ENCODE results near the gene RNF6.
A peak's percentile ranks its signal among the peaks of the same experiment; 100 is the strongest.

Gene RNF6

GRCh38 chr13:26208287-26208686, 13.8 kb downstream of the RNF6 start:
- peaks cover 76% of the 10 kb centered on the region for H3K36me3 Mint-ChIP-seq (ENCODE audit: low read depth)
- H3K9me3 Mint-ChIP-seq = no peaks in the 10 kb centered on the region
- no peak for DNase-seq
- no peak overlapping the region for H3K4me3 Mint-ChIP-seq
- H3K4me1 Mint-ChIP-seq (ENCODE audit: low read depth) = peaks cover 5% of the 10 kb centered on the region
- H3K27me3 Mint-ChIP-seq = no peaks in the 10 kb centered on the region
- H3K27ac Mint-ChIP-seq = no peak overlapping the region

DNA sequence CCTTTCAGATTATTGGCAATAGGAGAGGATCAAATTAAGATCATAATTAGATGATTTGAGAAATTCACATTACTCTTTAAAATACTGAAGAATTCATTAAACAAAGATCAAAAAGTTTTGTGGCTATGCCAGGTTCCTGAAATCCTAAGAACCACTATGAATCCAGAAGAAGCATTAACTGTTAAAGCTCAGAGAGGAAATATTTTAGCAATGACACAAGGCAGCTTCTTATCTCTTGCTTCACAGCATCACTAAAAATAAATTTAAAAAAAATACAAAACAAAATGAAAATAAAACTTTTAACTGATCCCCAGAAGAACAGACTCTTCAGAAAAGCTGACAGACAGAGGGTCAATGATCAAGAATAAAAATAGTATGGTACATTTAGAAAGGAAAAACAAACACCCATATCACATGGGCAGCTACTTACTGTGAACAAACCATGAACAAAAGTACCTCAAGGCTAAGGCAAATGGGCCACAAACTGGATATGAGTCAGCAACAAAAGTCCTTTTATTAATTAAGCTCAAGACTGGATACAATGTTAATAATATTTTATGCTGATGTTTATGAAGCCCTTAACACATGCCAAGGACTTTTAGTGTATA, 19.6 kb downstream of the RNF6 start:
- no peak for DNase-seq
- no peak overlapping the region for H3K27ac Mint-ChIP-seq
- H3K9me3 Mint-ChIP-seq = peaks cover under 1% of the 10 kb centered on the region
- no peaks in the 10 kb centered on the region for H3K4me1 Mint-ChIP-seq (ENCODE audit: low read depth)
- no peak overlapping the region for H3K4me3 Mint-ChIP-seq
- H3K27me3 Mint-ChIP-seq = no peaks in the 10 kb centered on the region
- H3K36me3 Mint-ChIP-seq (ENCODE audit: low read depth) = peaks cover 63% of the 10 kb centered on the region

DNA sequence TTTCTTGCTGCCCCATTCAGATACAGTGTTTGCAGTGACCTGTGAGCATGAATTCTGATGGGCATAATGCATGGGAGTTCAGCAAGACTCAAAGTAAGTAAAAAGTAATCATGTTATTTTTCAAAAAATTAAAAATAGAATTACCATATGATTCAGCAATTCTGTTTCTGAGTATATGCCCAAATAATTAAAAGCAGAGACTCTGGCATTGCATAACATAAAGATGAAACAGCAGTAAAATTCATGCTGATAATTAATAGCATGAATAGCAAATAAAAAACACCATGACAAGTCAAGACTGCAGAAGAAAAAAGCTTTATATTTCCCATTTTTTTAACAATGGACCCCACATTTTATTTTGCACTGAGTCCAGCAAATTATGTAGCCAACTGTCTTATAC, 21.3 kb downstream of the RNF6 start:
- peaks cover 5% of the 10 kb centered on the region for H3K9me3 Mint-ChIP-seq
- no peak overlapping the region for H3K4me3 Mint-ChIP-seq
- H3K27me3 Mint-ChIP-seq = no peaks in the 10 kb centered on the region
- DNase-seq = no peak
- H3K36me3 Mint-ChIP-seq (ENCODE audit: low read depth) = peaks cover 64% of the 10 kb centered on the region
- no peak overlapping the region for H3K27ac Mint-ChIP-seq
- H3K4me1 Mint-ChIP-seq (ENCODE audit: low read depth) = no peaks in the 10 kb centered on the region

DNA sequence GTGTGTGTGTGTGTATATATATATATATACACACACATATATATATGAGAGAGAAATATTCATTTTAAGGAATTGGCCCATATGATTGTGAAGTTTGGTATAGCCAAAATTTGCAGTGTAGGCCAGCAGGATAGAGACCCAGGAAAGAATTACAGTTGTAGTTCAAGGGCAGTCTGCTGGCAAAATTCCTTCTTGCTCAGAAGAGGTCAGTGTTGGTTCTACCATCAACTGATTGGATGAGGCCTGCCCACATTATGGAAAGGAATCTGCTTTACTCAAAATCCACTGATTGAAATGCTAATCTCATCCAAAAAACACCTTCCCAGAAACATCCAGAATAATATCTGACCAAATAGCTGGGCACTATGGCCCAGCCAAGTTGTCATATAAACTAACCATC, 24.0 kb downstream of the RNF6 start:
- H3K4me3 Mint-ChIP-seq = no peak overlapping the region
- H3K36me3 Mint-ChIP-seq (ENCODE audit: low read depth) = peaks cover 64% of the 10 kb centered on the region
- peaks cover 14% of the 10 kb centered on the region for H3K9me3 Mint-ChIP-seq
- H3K27me3 Mint-ChIP-seq = no peaks in the 10 kb centered on the region
- DNase-seq = no peak
- no peaks in the 10 kb centered on the region for H3K4me1 Mint-ChIP-seq (ENCODE audit: low read depth)
- no peak overlapping the region for H3K27ac Mint-ChIP-seq

DNA sequence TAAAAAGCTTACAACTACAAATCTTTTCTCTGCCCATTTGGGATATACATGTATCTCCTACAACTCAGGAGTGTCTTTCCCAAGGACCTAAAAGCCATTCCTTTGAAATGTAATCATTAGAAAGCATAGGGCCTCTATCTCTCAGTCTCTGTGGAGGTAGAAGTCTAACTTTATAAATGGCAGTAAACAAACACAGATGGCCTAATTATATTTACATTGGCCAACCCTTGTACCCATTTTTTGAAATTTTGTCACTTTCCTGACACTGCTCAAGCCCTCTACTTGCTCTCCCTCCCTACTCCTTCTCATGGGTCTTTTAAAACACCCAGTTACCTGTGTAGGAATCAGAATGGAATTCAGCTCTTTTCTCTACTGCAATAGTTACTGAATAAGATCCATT, 24.8 kb downstream of the RNF6 start:
- H3K36me3 Mint-ChIP-seq (ENCODE audit: low read depth) = peaks cover 57% of the 10 kb centered on the region
- no peak for DNase-seq

GRCh38 chr13:26186995-26187394, 35.1 kb downstream of the RNF6 start:
- peak; percentile 37 for DNase-seq
- H3K9me3 Mint-ChIP-seq = no peaks in the 10 kb centered on the region

More for the DNA sequence above, 24.8 kb downstream of the RNF6 start:
- H3K27me3 Mint-ChIP-seq = no peaks in the 10 kb centered on the region
- H3K4me1 Mint-ChIP-seq (ENCODE audit: low read depth) = no peaks in the 10 kb centered on the region
- H3K9me3 Mint-ChIP-seq = peaks cover 14% of the 10 kb centered on the region
- no peak overlapping the region for H3K4me3 Mint-ChIP-seq
- no peak overlapping the region for H3K27ac Mint-ChIP-seq

DNA sequence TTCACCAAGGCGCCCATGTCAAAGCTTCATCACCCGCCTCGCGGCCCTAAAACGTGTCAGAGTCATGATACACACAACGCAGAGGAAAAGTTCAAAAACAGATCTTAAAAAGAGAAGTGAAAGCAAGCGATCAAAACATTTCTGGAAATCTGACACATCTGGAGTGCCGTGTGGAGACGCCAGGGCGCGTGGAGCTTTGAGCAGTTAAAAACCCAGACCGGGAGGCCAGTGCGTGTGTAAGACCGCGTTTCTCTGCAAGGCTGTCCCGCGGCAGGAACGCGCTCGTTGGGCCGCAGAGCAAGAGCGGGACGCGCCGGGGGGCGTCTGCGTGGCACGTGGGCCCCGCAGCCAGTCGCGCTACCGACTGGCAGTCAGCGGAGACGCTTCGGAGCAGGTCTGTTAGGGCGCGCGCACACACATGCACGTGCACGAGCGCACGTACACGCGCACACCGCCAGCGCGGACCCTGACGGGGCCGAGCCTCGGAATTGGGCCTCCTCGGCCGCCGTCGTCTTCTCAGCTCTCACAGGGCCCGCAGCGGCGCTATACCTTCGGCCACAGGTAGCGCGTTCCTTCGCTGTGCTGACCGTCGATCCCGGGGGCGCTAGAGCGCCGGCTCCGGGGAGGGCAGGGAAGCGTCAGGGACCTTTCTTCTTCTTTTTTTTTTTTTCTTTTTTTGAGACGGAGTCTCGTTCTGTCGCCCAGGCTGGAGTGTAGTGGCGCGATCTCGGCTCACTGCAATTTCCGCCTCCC, 35.8 kb downstream of the RNF6 start:
- no peaks in the 10 kb centered on the region for H3K36me3 Mint-ChIP-seq (ENCODE audit: low read depth)
- H3K4me1 Mint-ChIP-seq (ENCODE audit: low read depth) = peaks cover 29% of the 10 kb centered on the region
- no peaks in the 10 kb centered on the region for H3K27me3 Mint-ChIP-seq
- H3K27ac Mint-ChIP-seq = peak overlapping the region; percentile 96
- H3K9me3 Mint-ChIP-seq = no peaks in the 10 kb centered on the region
- H3K4me3 Mint-ChIP-seq = peak overlapping the region; percentile 85
- DNase-seq = peak; percentile 94

More at GRCh38 chr13:26186995-26187394, 35.1 kb downstream of the RNF6 start:
- H3K4me3 Mint-ChIP-seq = peak overlapping the region; percentile 85
- H3K4me1 Mint-ChIP-seq (ENCODE audit: low read depth) = peaks cover 29% of the 10 kb centered on the region
- H3K27me3 Mint-ChIP-seq = no peaks in the 10 kb centered on the region
- H3K27ac Mint-ChIP-seq = peak overlapping the region; percentile 96
- no peaks in the 10 kb centered on the region for H3K36me3 Mint-ChIP-seq (ENCODE audit: low read depth)

- Mint-ChIP-seq H3K36me3 (ENCODE audit: low read depth) (no peaks in the 10 kb centered on the region), H3K4me3 (peak overlapping the region; percentile 85), H3K27ac (peak overlapping the region; percentile 96), H3K4me1 (ENCODE audit: low read depth) (peaks cover 29% of the 10 kb centered on the region), H3K27me3 (no peaks in the 10 kb centered on the region), H3K9me3 (no peaks in the 10 kb centered on the region)
- no peak for DNase-seq
Measured at GRCh38 chr13:26185720-26186117, 36.4 kb downstream of the RNF6 start.

DNA sequence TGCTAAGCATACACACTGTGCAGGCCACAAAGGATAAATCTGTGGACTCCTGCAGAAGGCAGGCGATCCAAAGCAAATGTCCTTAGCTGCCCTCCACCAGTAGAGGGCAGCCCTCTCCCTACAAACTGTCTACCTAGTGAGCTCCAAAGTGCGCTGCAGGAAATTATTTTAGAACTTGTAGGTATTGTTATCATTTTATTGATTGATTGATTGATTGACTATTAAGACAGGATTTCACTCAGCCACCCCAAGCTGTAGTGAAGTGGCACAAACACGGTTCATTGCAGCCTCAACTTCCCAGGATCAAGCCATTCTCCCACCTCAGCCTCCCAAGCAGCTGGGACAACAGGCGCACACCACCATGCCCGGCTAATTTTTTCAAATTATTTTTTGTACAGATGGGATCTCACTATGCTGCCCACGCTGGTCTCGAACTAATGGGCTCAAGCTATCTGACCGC, 37.3 kb downstream of the RNF6 start:
- no peaks in the 10 kb centered on the region for H3K27me3 Mint-ChIP-seq
- no peaks in the 10 kb centered on the region for H3K36me3 Mint-ChIP-seq (ENCODE audit: low read depth)
- H3K4me1 Mint-ChIP-seq (ENCODE audit: low read depth) = peaks cover 29% of the 10 kb centered on the region
- H3K4me3 Mint-ChIP-seq = peak overlapping the region; percentile 33
- peak; percentile 69 for DNase-seq
- H3K9me3 Mint-ChIP-seq = no peaks in the 10 kb centered on the region
- peak overlapping the region; percentile 75 for H3K27ac Mint-ChIP-seq

DNA sequence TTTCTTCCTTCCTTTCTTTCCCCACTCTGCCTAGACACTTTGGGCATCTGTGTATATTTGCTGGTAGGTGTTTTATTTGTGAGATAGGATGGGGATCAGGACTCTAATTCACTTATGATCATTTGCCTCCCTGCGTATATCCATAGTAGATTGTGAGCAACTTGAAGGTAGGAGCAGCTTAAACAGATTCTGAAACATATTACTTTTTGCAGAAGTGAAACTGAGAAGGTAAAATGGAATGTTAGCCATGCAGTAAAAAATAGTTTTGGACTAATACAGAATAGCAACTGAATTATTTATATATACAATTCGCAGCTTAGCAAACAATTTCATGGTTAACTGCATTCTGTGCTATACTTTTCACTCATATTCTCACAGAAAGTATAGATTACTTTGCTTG, 38.7 kb downstream of the RNF6 start:
- no peaks in the 10 kb centered on the region for H3K9me3 Mint-ChIP-seq
- peaks cover 29% of the 10 kb centered on the region for H3K4me1 Mint-ChIP-seq (ENCODE audit: low read depth)

GRCh38 chr13:26179344-26179743, 42.8 kb downstream of the RNF6 start:
- H3K4me3 Mint-ChIP-seq = no peak overlapping the region
- DNase-seq = no peak
- no peaks in the 10 kb centered on the region for H3K27me3 Mint-ChIP-seq
- no peak overlapping the region for H3K27ac Mint-ChIP-seq
- H3K9me3 Mint-ChIP-seq = no peaks in the 10 kb centered on the region
- no peaks in the 10 kb centered on the region for H3K36me3 Mint-ChIP-seq (ENCODE audit: low read depth)
- no peaks in the 10 kb centered on the region for H3K4me1 Mint-ChIP-seq (ENCODE audit: low read depth)

More for the DNA sequence above, 38.7 kb downstream of the RNF6 start:
- H3K27me3 Mint-ChIP-seq = no peaks in the 10 kb centered on the region
- no peak overlapping the region for H3K27ac Mint-ChIP-seq
- DNase-seq = no peak
- no peak overlapping the region for H3K4me3 Mint-ChIP-seq
- no peaks in the 10 kb centered on the region for H3K36me3 Mint-ChIP-seq (ENCODE audit: low read depth)

GRCh38 chr13:26168835-26169234, 53.3 kb downstream of the RNF6 start:
- Mint-ChIP-seq H3K27me3 (peaks cover 3% of the 10 kb centered on the region), H3K9me3 (no peaks in the 10 kb centered on the region), H3K27ac (no peak overlapping the region), H3K36me3 (ENCODE audit: low read depth) (no peaks in the 10 kb centered on the region), H3K4me3 (no peak overlapping the region), H3K4me1 (ENCODE audit: low read depth) (no peaks in the 10 kb centered on the region)
- DNase-seq = no peak

GRCh38 chr13:26168237-26168814, 53.8 kb downstream of the RNF6 start:
- Mint-ChIP-seq H3K4me3 (no peak overlapping the region), H3K27ac (no peak overlapping the region), H3K36me3 (ENCODE audit: low read depth) (no peaks in the 10 kb centered on the region), H3K9me3 (no peaks in the 10 kb centered on the region), H3K4me1 (ENCODE audit: low read depth) (no peaks in the 10 kb centered on the region), H3K27me3 (peaks cover 3% of the 10 kb centered on the region)
- no peak for DNase-seq

- H3K27me3 Mint-ChIP-seq = peaks cover 3% of the 10 kb centered on the region
- DNase-seq = no peak
- H3K4me1 Mint-ChIP-seq (ENCODE audit: low read depth) = no peaks in the 10 kb centered on the region
- H3K27ac Mint-ChIP-seq = no peak overlapping the region
- H3K36me3 Mint-ChIP-seq (ENCODE audit: low read depth) = no peaks in the 10 kb centered on the region
- H3K4me3 Mint-ChIP-seq = no peak overlapping the region
- H3K9me3 Mint-ChIP-seq = no peaks in the 10 kb centered on the region
Measured at GRCh38 chr13:26163812-26164211, 58.3 kb downstream of the RNF6 start.

All from activated T-cell treated with anti-CD3 and anti-CD28 coated beads, Interleukin-2, amount 50 U/mL, for 24 hours (primary cell).